Measurements from ENCODE around the gene PES1.

Gene PES1

DNA sequence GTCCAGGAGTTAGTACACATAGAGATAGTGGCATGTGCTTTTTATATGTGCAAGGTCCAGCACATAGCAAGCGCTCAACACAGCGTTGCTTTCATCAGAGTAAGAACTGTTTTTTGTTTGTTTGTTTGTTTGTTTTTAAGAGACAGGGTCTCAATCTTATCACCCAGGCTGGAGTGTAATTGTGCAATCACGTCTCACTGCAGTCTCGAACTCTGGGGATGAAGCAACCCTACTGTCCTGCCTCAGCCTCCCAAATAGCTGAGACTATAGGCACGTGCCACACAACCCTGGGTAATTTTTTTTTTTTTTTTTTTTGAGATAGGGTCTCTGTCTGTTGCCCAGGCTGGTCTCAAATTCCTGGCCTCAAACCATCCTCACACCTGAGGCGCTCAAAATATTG, 26.1 kb upstream of the PES1 start:
- Mint-ChIP-seq H3K27me3 (ENCODE audit: low read depth) (no peaks in the 10 kb centered on the region), H3K4me1 (no peaks in the 10 kb centered on the region), H3K27ac (no peak overlapping the region)

DNA sequence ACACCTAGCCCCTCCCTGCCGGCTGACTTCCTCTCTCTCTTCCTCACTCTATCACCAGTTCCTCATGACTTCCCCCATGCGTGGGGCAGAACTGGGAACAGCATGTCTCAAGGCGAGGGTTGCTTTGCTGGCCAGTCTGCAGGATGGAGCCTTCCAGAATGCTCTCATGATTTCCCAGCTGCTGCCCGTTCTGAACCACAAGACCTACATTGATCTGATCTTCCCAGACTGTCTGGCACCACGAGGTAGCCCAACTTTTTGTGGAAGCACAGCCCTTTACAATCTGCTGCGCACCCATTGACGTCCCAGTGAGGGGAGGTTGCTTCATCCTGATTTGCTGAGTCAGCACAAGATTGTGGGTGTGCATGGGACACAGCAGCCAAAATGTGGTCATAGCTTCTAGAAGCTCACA, 23.8 kb upstream of the PES1 start:
- H3K27ac Mint-ChIP-seq: no peak overlapping the region
- TF ChIP-seq, protein P1, sequence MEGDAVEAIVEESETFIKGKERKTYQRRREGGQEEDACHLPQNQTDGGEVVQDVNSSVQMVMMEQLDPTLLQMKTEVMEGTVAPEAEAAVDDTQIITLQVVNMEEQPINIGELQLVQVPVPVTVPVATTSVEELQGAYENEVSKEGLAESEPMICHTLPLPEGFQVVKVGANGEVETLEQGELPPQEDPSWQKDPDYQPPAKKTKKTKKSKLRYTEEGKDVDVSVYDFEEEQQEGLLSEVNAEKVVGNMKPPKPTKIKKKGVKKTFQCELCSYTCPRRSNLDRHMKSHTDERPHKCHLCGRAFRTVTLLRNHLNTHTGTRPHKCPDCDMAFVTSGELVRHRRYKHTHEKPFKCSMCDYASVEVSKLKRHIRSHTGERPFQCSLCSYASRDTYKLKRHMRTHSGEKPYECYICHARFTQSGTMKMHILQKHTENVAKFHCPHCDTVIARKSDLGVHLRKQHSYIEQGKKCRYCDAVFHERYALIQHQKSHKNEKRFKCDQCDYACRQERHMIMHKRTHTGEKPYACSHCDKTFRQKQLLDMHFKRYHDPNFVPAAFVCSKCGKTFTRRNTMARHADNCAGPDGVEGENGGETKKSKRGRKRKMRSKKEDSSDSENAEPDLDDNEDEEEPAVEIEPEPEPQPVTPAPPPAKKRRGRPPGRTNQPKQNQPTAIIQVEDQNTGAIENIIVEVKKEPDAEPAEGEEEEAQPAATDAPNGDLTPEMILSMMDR (IDR thresholded peaks at IDR 0.05; ENCODE audit: unreplicated experiment in 3 of 3): no peak

More for the DNA sequence above, 26.1 kb upstream of the PES1 start:
- H3K4me3 Mint-ChIP-seq: no peak overlapping the region
- TF ChIP-seq, protein P1 (IDR thresholded peaks at IDR 0.05; ENCODE audit: unreplicated experiment in 3 of 3): no peak
- peaks cover 55% of the 10 kb centered on the region for H3K36me3 Mint-ChIP-seq (ENCODE audit: low read depth)
- no peaks in the 10 kb centered on the region for H3K9me3 Mint-ChIP-seq

DNA sequence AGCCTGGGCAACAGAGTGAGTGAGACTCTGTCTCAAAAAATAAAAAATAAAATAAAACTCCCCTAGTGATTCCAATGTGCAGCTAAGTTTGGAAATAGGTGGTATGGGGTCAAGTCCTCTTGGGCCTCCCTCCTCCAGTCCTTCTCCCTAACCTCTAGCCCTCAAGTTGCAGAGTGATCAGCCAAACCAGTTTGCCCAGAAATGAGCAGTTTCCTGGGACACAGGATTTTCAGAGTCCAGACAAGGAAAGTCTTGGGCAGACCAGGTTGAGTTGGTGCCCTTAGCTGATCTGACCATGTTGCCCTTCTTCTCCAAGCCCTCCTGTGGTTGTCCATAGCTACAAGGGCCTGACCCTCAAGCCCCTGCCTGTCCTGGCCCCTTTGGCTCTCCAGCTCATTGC, 23.2 kb upstream of the PES1 start:
- H3K27ac Mint-ChIP-seq: no peak overlapping the region
- H3K27me3 Mint-ChIP-seq (ENCODE audit: low read depth): no peaks in the 10 kb centered on the region

More for the DNA sequence above, 23.8 kb upstream of the PES1 start:
- H3K36me3 Mint-ChIP-seq (ENCODE audit: low read depth): peaks cover 49% of the 10 kb centered on the region
- H3K4me3 Mint-ChIP-seq: no peak overlapping the region
- H3K9me3 Mint-ChIP-seq: no peaks in the 10 kb centered on the region
- no peaks in the 10 kb centered on the region for H3K27me3 Mint-ChIP-seq (ENCODE audit: low read depth)
- no peaks in the 10 kb centered on the region for H3K4me1 Mint-ChIP-seq

DNA sequence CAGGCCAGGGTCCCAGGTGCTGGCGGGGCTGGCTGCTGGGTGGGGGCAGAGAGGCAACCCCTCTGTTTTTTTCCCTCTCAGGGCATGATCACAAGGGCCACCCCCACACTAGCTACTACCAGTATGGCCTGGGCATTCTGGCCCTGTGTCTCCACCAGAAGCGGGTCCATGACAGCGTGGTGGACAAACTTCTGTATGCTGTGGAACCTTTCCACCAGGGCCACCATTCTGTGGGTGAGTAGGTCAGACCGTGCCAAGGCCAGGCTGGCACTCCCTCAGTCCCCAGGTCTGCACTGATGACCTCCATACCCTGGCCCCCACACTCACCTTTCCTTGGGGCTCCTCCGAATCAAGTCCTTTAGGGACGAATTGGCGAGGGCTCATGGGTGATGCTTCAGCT, 22.6 kb upstream of the PES1 start:
- TF ChIP-seq, protein P1 (IDR thresholded peaks at IDR 0.05; ENCODE audit: unreplicated experiment in 3 of 3): no peak
- Mint-ChIP-seq H3K4me1 (peaks cover 3% of the 10 kb centered on the region), H3K27ac (no peak overlapping the region), H3K27me3 (ENCODE audit: low read depth) (no peaks in the 10 kb centered on the region), H3K9me3 (no peaks in the 10 kb centered on the region), H3K4me3 (no peak overlapping the region), H3K36me3 (ENCODE audit: low read depth) (peaks cover 46% of the 10 kb centered on the region)

More for the DNA sequence above, 23.2 kb upstream of the PES1 start:
- no peaks in the 10 kb centered on the region for H3K9me3 Mint-ChIP-seq
- H3K4me3 Mint-ChIP-seq: no peak overlapping the region
- H3K36me3 Mint-ChIP-seq (ENCODE audit: low read depth): peaks cover 47% of the 10 kb centered on the region
- H3K4me1 Mint-ChIP-seq: no peaks in the 10 kb centered on the region
- TF ChIP-seq, protein P1 (IDR thresholded peaks at IDR 0.05; ENCODE audit: unreplicated experiment in 3 of 3): no peak

DNA sequence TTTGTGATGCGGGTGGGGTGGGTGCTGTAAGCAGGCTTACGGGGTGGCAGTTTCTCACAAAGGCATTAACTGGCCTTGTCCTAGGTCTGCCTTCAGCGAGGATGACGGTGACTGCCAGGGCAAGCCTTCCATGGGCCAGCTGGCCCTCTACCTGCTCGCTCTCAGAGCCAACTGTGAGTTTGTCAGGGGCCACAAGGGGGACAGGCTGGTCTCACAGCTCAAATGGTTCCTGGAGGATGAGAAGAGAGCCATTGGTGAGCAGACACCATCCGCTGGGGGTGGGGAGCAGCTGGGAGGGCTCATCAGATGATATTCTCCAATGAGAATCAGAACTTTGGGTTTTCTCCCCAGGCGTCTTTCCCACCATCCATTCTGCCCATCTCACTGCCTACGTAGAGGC, 21.1 kb upstream of the PES1 start:
- H3K9me3 Mint-ChIP-seq: no peaks in the 10 kb centered on the region
- H3K4me1 Mint-ChIP-seq: peaks cover 10% of the 10 kb centered on the region
- peaks cover 45% of the 10 kb centered on the region for H3K36me3 Mint-ChIP-seq (ENCODE audit: low read depth)
- no peak overlapping the region for H3K27ac Mint-ChIP-seq
- TF ChIP-seq, protein P1 (IDR thresholded peaks at IDR 0.05; ENCODE audit: unreplicated experiment in 3 of 3): no peak
- no peaks in the 10 kb centered on the region for H3K27me3 Mint-ChIP-seq (ENCODE audit: low read depth)
- no peak overlapping the region for H3K4me3 Mint-ChIP-seq

DNA sequence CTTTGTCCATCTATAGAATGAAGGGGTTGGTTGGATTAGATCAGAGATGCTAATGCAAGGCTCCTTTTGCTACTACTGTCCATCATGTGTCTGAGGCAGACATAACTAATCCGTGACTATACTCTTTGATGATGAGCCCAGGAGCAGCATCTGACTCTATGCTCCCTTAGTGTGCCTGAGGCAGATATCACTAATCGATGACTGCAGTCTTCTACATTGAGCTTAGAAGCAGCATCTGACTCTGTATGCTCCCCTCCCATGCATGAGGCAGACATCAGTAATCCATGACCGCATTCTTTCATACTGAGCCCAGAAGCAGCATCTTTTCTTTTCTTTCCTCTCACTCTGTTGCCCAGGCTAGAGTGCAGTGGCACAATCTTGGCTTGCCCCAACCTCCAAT, 19.5 kb upstream of the PES1 start:
- Mint-ChIP-seq H3K4me3 (no peak overlapping the region), H3K9me3 (no peaks in the 10 kb centered on the region), H3K36me3 (ENCODE audit: low read depth) (peaks cover 35% of the 10 kb centered on the region), H3K4me1 (peaks cover 22% of the 10 kb centered on the region), H3K27ac (peak overlapping the region in 2 of 3 experiments; percentile 13 to 48), H3K27me3 (ENCODE audit: low read depth) (no peaks in the 10 kb centered on the region)
- TF ChIP-seq, protein P1 (IDR thresholded peaks at IDR 0.05; ENCODE audit: unreplicated experiment in 3 of 3): no peak

Data from nephron (organoid).